Measurements from ENCODE around the gene HLA-DPB1.
"Not testable (repeated sequence)": the region's sequence is repeated elsewhere in the genome, so short reads cannot be mapped to it uniquely, and the experiment has no call there.

The HLA-DPB1 gene

GRCh38 chr6:33072508-33073100 lies 3.2 kb upstream of the HLA-DPB1 start:
- no peak for DNase-seq

DNA sequence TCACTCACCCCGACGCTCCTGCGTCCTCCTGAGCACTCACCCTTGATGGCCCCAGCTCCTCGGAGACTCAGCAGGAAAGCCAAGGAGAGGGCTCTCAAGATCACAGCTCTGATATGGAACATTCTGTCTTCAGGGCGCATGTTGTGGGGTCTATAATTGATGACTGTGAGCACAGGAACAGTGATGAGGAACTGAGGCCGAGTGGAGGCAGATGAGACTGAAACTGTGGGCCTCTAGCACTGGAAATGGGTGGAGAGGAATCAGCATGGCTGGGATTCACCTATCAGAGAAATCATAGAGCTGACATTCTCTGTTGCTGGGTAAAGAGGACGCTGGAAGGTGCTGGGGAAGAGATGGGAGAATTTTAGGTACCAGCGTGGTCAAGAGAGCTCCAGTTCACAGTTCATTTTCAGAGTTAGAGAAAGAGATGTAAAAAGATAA lies 2.3 kb upstream of the HLA-DPB1 start, which contains the start of gene HLA-DPA1:
Gene HLA-DPA1, minus strand, starts transcription at position 219 of the 441 bp plus-strand sequence.
- DNase-seq = no peak

DNA sequence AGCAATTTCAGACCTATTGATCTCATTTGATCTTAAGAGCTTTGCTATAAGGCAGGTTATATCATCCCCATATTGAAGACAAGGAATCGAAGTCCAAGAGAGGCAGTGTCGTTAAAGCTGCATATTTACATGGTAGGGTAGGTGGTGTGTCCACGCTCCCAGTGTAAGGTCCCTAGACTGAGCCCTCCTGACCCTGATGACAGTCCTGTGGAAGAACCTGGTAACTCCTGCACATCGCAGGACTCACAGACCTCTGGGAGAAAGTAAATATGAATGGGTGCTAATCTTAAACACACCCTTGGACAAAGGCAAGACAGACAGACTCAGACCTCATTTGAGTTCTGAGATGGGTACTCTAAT lies 602 bp upstream of the HLA-DPB1 start:
- no peak for DNase-seq

GRCh38 chr6:33076406-33076934 lies 680 bp downstream of the HLA-DPB1 start:
- DNase-seq = no peak

DNA sequence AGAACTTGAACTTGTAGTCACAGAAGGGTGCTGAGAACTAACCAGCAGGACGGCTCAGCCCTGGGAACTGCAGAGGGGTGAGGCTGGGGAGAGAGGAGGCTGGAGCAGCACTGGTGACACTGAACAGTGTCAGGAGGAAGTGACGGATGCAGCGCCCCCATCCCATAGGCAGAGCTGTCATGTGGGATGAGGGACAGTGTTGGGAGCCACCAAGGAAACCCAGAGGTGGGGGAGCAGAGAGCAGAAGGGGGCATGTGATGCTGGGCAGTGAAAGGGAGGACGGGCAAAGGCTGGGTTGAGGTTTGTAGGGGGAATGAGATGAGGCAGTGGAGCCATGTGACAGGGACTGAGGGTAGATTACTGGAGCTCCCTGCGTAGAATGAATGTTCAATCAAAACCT lies 2.1 kb downstream of the HLA-DPB1 start:
- no peak for DNase-seq

- DNase-seq = no peak
These were observed 2.7 kb downstream of the HLA-DPB1 start for GRCh38 chr6:33078442-33078841.

- no peak for DNase-seq
These were observed 3.2 kb downstream of the HLA-DPB1 start for GRCh38 chr6:33078919-33079521.

- DNase-seq = no peak
These were observed 3.8 kb downstream of the HLA-DPB1 start for GRCh38 chr6:33079580-33079979.

GRCh38 chr6:33080127-33081089 lies 4.6 kb downstream of the HLA-DPB1 start:
- no peak for DNase-seq

DNA sequence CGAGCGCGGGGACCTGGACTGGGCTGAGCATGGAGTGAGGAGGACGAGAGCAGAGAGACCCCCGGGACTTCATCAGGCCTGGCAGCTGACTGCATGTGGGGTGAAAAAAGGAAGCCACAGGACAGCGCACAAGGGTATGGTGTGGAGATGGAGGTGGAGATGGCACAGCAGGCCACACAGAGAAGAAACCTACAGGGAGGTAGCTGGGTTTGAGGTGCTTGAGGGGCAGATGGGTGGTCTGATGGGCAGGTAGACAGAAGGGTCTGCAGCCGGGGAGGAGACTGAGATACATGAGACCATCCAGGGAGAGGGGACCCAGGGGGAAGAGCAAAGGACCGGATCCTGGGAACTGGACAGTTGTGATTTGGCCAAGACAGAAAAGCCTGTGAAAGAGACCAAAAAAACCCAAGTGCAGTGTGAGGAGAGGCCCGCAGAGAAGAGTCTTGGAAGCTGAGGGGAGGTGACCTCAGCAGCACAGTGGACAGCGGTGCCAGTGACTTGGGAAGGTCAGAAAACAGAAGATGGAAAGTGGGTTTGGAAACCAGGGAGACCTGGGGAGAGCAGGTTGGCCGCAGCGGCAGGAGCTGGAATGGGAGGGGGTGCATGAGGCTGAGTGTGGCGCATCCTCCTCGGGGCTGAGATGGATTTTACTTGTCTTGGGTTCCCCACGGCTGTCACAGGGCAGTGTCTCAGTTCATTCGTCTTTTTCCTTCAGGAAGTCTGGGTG lies 5.5 kb downstream of the HLA-DPB1 start:
- DNase-seq = no peak

- DNase-seq = no peak
These were observed 6.9 kb downstream of the HLA-DPB1 start for GRCh38 chr6:33082702-33083101.

- DNase-seq = no peak
These were observed 9.8 kb downstream of the HLA-DPB1 start for GRCh38 chr6:33085627-33086026.

- DNase-seq = no peak
These were observed 12.6 kb downstream of the HLA-DPB1 start for GRCh38 chr6:33088258-33088930.

- DNase-seq = no peak
These were observed 13.3 kb downstream of the HLA-DPB1 start for GRCh38 chr6:33088931-33089620.

DNA sequence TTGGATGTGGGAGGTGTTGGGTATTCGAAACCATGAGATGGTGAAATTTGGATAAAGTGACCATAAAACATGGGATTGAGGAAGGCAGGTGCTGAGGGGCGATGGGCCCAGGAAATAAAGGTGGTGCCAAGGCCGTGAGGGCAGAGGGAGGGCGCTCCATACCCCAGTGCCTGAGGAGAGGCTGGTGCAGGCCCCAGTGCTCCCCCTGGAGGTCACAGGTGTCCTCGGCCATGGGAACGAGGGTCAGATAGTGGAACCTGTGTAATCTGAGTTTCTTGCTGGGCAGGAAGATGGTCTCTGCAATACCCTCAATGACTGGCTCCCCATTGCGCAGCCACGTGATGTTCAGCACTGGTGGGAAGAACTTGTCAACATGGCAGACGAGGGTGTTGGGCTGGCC lies 16.2 kb downstream of the HLA-DPB1 start:
- no peak for DNase-seq

- DNase-seq = no peak
These were observed 16.6 kb downstream of the HLA-DPB1 start for GRCh38 chr6:33092385-33092784.

DNA sequence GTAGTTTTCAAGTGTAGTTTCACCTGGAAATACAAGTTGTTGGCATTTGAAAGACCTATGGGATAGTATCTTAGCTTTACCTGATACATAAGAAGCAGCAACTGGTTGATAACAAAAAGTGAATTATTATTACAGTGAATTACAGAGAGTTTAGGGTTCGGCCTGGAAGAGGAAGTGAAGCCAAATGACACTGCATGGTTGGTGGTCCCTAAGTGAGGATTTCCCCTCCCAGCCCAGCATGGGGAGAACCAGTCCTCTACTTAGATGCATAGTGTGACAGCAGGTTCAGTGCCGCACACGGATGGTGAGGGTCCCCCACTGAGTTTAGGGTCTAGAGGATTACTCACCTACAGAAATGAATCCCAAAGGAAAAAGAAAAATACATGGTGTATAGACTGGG lies 18.1 kb downstream of the HLA-DPB1 start:
- DNase-seq = no peak

- no peak for DNase-seq
These were observed 19.9 kb downstream of the HLA-DPB1 start for GRCh38 chr6:33095681-33096080.

- DNase-seq = not testable (repeated sequence)
These were observed 25.4 kb downstream of the HLA-DPB1 start for GRCh38 chr6:33101121-33101737.

- DNase-seq = no peak
These were observed 28.0 kb downstream of the HLA-DPB1 start for GRCh38 chr6:33103776-33104175.

- no peak for DNase-seq
These were observed 29.1 kb downstream of the HLA-DPB1 start for GRCh38 chr6:33104887-33105286.

All from DMS79 treated with DMSO at 0.1 percent for 48 hours (cell line).